ELR (cell line): ENCODE measurements around the gene HOXB7.

Experiments used
- DNase-seq: peaks from one replicate; pipeline ENCODE4 v3.0.0-alpha.2; 2015; ENCODE audit warnings: low read depth

The HOXB7 gene

GRCh38 chr17:48594538-48595277, 16.1 kb downstream of the HOXB7 start:
- DNase-seq: no peak

GRCh38 chr17:48593840-48594537, 16.8 kb downstream of the HOXB7 start:
- peak; percentile 85 for DNase-seq

DNA sequence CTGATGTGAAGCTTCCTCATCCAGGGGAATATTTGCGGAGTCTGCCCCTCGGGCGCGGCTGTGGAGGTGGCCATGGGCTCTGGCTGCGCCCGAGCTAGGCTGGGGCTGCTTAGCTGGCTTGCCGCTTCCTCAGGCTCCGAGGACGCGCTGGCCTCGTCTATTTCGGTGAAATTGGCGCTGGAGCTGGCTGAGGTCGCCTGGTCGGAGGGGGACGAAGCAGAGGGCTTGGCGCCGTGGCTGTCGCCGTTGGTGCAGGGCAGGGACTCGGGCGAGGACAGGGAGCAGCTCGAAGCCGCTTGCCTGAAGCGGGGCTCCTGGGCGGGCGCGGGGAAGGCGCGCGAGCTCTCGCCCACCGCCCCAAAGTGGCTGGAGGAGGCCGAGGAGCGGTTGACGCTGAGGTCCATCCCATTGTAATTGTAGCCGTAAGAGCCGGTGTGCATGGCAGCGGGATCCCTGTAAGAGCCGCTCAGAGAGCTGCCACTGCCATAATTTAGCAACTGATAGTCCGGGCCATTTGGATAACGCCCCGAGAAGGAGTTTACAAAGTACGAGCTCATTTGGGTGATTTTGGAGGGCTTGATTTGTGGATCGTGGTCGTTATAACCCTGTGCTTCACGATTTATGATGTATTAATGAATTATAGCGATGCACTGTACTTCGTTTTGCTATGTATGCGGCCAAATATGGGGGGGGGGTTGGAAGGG, 17.5 kb downstream of the HOXB7 start, which contains the start of gene HOXB5:
Gene HOXB5, minus strand, starts transcription at position 654 of the 704 bp plus-strand sequence. Its CDS starts 97 bp downstream, at position 557.
- no peak for DNase-seq

DNA sequence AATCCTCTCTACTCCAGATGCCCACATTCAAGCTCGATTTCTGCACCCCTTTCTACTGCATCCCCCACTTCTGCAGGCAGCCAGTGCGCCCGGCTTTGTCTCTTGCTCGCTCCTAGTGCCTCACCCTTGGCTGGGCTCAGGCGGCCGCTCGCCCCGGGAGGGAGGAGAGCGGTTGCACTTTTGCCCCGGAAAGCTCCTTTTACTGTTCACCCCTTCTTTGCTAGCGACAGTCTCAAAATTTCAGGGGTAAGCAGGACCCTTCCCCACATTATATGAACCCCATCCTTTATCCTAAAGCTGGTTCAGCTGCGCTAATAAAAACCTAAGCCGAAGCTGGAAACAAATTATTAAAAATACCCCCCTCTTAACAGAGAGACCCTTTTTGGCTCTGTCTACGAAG, 18.2 kb downstream of the HOXB7 start:
- no peak for DNase-seq

DNA sequence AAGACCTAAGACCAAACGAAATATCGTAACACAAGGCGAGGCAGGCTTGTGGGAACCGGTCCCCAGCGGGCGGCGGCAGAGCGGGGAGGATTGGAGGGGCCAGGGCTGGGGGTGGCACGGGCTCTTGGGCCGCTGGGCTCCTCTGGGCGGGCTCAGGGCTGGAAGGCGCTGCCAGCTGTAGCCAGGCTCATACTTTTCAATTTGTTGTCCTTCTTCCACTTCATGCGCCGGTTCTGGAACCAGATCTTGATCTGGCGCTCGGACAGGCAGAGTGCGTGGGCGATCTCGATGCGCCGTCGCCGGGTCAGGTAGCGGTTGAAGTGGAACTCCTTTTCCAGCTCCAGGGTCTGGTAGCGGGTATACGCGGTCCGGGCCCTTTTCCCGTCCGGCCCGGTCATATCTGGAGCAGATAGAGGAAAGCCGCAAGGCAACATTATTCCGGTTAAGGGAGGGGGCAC, 18.7 kb downstream of the HOXB7 start:
- DNase-seq: no peak

GRCh38 chr17:48591255-48592056, 19.4 kb downstream of the HOXB7 start:
- no peak for DNase-seq

GRCh38 chr17:48590607-48591161, 20.1 kb downstream of the HOXB7 start:
- no peak for DNase-seq

DNA sequence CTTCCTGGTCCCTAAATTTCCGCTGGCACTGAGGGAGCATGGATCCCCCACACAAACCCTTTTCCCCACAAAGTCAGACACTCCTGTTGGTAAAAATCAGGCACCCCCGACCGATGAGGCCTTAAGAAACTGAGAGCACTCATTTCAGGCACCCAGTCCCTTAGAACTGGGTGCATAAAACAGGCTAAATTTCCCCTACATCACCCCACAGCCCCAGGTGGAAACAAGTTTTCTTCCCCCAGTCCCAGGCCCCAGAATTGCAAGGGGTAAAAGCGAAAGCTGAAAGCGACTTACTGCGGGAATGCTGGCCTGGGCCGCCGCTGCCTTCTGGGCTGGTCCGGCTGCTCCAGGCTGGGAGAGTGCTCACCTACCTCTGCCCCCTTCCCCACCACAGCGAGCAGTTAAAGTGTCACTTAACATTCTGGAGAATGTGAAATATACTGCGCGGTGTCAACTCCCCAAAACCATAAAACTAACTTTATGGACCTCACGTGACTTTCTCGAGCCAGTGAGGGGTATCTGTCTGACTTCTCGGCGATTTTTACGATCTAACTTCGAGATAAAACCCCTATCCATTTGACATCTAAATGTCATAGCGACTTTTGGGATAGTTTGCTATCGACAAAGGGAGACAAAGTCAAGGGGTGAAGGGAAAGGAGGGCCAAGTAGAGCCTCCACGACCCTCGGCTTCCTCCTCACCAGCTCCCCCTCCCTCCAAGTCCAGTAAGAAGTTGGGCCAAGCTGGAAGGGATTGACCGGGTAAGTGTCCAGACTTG, 20.8 kb downstream of the HOXB7 start, which contains the start of gene HOXB3:
Gene HOXB3, minus strand, starts transcription at position 411 of the 776 bp plus-strand sequence. CDS start 37,767 bp downstream, outside the sequence.
- DNase-seq: no peak

DNA sequence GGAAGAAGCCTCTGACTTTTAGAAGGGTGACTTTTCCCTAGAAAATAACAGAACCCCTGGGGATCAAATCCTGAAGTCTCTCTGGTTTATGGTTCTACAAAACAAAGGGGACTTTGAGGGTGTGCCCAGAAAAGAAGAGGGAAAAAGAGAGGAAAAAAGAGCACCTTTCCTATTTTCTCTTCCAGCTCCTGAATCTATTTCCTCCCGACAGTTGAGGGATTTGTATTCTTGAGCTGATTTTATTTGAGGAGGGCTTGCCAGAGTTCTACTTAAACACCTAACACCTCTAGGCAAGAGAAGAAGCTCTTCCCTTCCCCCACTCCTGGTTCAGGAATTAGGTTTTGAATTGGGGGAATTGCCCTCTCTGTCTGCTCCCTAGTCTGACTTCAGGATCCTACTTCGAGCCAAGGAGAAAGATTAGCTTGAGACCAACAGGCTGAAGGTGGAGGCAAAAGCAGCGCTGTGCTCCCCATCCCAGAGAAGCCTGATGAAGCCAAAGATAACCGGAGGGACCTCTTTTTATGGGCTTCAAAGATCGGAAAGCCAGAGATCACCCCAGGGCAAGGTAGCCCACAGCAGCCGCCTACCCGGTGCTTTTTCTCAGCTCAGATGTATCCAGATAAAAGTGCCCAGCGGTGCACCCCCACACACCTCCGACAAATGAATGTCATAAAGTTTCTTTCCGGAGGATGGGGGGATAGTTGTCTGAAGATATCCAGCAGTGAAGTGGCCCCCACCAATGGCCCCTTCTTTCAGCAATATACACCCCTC, 21.6 kb downstream of the HOXB7 start:
- no peak for DNase-seq

DNA sequence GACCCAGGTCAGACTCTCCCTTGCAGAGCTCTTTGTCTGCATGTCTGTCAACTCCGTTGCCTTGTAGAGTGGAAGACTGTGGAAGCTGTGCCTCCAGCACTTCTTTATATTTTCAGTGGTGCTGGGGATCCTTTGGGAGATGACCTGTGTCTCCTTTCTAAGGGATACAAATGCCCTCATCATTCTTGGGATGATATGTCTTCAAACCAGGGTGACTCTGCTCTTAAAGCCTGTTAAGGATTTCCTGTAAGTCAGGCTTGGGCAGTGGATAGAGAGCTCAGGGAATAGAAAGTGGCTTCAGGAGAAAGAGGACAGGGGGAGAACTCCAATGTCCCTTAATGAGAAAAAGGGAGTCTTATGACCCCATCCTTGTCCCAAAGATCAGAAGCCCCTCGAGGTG, 22.3 kb downstream of the HOXB7 start:
- no peak for DNase-seq

- DNase-seq: no peak
Measured at GRCh38 chr17:48588074-48588415, 22.8 kb downstream of the HOXB7 start.

DNA sequence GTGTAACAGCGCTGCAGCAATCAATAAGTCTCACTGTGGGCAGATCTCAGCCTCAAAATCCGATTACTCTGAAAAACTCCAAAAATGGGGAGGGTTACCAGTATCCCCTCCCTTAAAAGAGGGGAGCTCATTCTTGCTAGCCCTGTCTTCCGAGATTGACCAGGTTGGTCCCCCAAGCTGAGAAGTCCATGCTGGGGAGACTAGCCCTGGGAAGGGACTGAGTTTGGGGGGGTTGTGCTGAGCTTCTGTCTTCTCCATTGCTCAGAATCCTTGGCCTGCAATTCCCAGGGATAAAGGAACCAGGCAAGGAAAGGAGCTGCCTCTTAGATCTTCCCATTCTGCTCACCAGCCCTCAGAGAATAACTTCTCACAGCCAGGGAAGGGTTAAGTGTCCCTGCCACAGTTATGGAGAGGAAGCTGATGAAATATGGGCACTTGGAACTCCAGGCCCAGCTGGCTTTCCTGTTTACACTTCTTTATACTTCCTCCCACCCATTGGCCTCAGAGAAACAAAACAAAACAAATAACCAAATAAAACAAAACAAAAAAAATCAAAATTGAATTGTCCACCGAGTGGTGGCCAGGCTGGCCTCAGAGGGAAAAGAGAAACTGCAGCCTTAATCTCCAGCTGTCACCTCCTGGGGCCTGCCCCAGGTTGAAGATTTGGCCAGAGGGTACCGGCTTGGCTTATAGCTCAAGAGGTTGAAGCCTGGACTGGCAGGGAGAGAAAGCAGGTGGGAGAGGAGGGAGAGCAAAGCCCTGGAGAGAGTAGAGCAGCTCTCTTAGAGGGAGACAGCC, 23.3 kb downstream of the HOXB7 start:
- DNase-seq: no peak

DNA sequence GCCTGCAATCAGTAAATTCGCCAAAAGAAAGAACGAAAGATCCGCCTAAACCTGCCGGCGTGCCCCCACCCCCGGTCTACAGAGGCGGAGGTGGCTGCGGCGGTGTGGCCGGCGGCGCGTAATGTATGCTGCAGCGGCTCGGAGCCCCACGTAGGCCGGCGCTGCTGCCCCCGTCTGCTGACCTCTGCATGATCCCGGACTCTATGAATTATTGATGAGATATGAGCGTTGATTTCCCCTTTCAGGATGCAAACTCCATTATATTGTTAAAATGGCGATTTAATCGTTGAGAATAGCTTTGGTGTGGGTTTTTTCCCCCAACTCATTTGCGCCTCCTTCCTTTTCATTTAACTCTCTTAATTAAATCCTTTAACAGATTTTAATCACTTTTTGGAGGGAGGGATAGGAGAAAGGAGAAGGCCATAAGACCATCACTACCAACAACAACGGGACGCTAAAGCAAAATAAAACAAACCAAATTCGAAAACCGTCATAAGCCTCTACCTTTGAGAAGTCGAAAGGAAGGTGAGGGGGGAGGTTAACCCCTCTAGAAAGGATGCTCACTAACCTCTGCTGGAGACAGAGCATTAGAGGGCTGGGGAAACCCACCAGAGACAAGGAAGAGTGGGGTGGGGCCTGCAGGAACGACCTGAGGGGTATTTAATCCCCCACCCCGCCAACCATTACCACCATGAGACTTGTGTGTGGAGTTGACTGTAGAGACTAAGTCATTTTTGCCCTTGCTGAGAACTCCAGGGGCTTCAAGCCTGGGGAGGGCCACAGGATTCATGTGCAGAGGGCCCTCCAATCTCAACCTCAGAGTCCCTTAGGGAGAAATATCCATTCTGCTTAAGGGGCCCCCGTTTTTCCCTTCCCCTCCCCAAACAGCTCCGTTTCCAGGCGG, 24.2 kb downstream of the HOXB7 start:
- no peak for DNase-seq

GRCh38 chr17:48584223-48584741, 26.5 kb downstream of the HOXB7 start:
- no peak for DNase-seq

DNA sequence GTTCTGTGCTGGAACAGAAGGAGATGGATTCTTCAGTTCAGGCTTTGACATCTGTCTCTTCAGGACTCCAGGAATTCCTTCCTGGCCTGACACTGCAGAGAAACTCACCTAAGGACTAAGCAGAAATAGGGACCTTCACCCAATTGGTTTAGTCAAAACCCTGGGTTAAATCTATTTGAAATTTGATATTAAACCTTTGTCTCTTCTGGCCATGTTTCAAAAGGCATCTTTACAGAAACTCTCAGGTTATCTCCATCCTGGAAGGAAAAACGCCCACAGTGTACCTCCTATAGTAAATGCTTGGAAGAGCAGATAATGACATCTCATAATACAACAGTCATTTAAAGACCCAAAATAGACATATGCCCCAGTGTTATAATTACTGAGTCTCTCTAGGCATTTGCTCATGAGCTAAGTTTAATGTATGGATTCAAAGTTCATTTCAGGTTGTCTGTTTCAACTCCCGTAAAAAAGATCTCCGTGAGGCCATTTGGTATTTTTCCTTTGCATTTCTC, 27.1 kb downstream of the HOXB7 start:
- no peak for DNase-seq

DNA sequence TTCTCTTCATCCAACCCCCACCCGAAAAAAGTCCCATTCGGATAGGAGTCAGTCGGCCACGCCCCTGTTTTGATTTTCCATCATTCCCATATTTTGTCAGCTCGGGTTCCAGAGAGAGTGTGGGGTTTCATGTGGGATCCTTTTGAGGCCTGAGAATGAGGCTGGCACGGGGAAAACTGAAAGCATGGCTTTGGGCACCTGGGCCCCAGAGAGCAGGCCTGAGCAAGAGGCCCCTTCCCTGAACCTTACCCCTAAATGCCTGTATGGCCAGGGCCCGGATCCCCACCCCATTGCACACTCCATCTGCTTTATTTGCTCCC, 28.1 kb downstream of the HOXB7 start:
- no peak for DNase-seq

DNA sequence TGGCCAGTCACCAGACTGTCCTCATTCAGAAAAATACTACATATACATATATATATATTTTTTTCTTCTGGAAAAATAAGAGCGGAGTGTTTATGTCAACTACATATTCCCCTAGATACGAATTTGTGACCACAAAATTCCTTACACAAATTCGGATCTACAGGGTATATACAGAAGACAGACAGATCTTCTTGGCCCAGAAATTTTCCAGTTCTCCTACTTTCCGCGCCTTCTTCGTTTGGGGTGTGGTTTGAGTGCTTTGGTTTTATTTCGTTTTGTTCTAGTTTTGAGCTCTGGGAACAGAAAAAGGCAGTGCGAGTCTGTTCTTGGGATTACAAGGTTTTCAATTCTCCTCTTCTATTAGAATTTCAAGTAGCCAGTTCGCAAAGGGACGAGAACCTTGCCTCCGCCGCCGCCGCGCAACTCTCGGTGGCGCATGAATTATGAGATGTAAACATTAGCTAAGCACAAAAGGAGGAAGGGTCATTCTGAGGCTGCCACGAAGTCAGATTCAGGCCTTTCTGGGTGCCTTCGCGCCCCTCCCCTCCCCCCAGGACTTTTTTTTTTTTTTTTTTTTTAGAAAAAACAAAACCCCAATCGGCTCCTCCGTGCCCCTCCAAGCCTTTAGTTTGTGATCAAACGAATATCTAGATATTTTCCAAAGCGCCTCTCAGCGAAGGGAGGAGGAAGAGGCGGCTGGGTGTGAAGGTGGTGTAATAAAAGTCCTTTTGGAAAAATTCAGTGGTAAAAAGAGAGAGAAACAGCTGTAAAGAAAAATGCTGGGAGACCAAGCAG, 30.9 kb downstream of the HOXB7 start:
- no peak for DNase-seq
